Esophagus muscularis mucosa (tissue), 4 donors: Measurements from ENCODE around the gene FLACC1. TPM values are rescaled to one million over a fixed set of nuclear protein-coding genes. Genes with fewer than 3 reads are reported as not detected.
"Not testable (repeated sequence)": the region's sequence is repeated elsewhere in the genome, so short reads cannot be mapped to it uniquely, and the experiment has no call there.

ENCODE experiments used
- DNase-seq: peaks from one replicate; pipeline ENCODE4 v3.0.0-alpha.2; 2017; ENCODE audit errors: extremely low spot score
- H3K27ac ChIP-seq, 4 donors: fragments of 200-600 bp; sonication (generic); replicated peaks in 1 of 4; 1 replicate in 3 of 4; 2 replicates in 1 of 4; pipeline ENCODE4 v1.5.1; 2016 to 2019; ENCODE audit warnings: mild to moderate bottlenecking in 1 of 4
- H3K27me3 ChIP-seq, 4 donors: fragments of 200-600 bp; sonication (generic); one replicate each; pipeline versions ENCODE4 v1.5.1 to v1.6.0; 2016 to 2019
- H3K36me3 ChIP-seq, 4 donors: fragments of 200-600 bp; sonication (generic); one replicate each; pipeline ENCODE4 v1.5.1; 2016 to 2019
- H3K4me1 ChIP-seq, 4 donors: fragments of 200-600 bp; sonication (generic); one replicate each; pipeline ENCODE4 v1.5.1; 2016 to 2019
- H3K4me3 ChIP-seq, 4 donors: fragments of 200-600 bp; sonication (generic); 1 replicate in 2 of 4; 2 replicates in 2 of 4; pipeline ENCODE4 v1.5.1; 2016 to 2019; ENCODE audit warnings: mild to moderate bottlenecking in 4 of 4, moderate library complexity in 1 of 4
- H3K9me3 ChIP-seq, 4 donors: fragments of 200-600 bp; sonication (generic); 1 replicate in 3 of 4; 2 replicates in 1 of 4; pipeline ENCODE4 v1.5.1; 2016 to 2019
- CTCF ChIP-seq, 3 experiments: fragments of 200-600 bp in 2 of 3; fragments of 450-650 bp in 1 of 3; sonication (generic) in 2 of 3; IDR thresholded peaks; one replicate each; pipeline ENCODE4 v1.5.1; 2017 to 2019; ENCODE audit warnings: antibody characterized with exemption in 3 of 3, mild to moderate bottlenecking in 2 of 3, moderate library complexity in 1 of 3
- EP300 ChIP-seq: sonication (generic); formaldehyde crosslinking; IDR thresholded peaks from one replicate; pipeline ENCODE4 v1.6.1; 2017; ENCODE audit warnings: antibody characterized with exemption
- POLR2A ChIP-seq: fragments of 450-650 bp; IDR thresholded peaks from one replicate; pipeline ENCODE4 v1.6.1; 2017; ENCODE audit warnings: antibody characterized with exemption, moderate library complexity, mild to moderate bottlenecking, low read depth
- POLR2AphosphoS5 ChIP-seq, 2 donors: sonication (generic); formaldehyde crosslinking; IDR thresholded peaks; one replicate each; pipeline ENCODE4 v1.6.1; 2017; ENCODE audit warnings: antibody characterized with exemption in 2 of 2
- whole genome bisulfite sequencing: methylation state at CpG from one replicate; pipeline ENCODE4 v1.1.5; 2018; 5-methylcytosine and 5-hydroxymethylcytosine counted together
- intact Hi-C: fragments of 100-400 bp; cut with DNase I; formaldehyde crosslinking; loops from one replicate; pipeline ENCODE4 v1.15.1; 2023
- total RNA-seq, 4 donors: library from RNA; depleted of rRNA; stranded (reverse); fragments of >200 nt; gene quantifications; one replicate each; pipeline versions ENCODE4 v1.1.0 to v1.2.1, GENCODE V29; 2016

Gene FLACC1
- total RNA-seq, 4 donors from 2014 or later = 1.2 to 5.1 (median 4.2) TPM

- intact Hi-C loops = no loop called here
- 75% methylated on average over 5 of the region's 5 CpGs for WGBS
- Histone ChIP-seq H3K27me3 (no peaks in the 10 kb centered on the region), H3K9me3 (no peaks in the 10 kb centered on the region), H3K27ac (no peak overlapping the region), H3K4me3 (no peak overlapping the region), H3K4me1 (no peaks in the 10 kb centered on the region), H3K36me3 (peaks cover 20 to 71% (median 49%) of the 10 kb centered on the region in 4 donors)
- TF ChIP-seq POLR2AphosphoS5 (IDR thresholded peaks at IDR 0.05) (peak in 1 of 2 donors; percentile 58), CTCF (IDR thresholded peaks at IDR 0.05) (no peak)
- DNase-seq = no peak
Measured at GRCh38 chr2:201378496-201379397, 21.6 kb upstream of the FLACC1 start.

- Histone ChIP-seq H3K4me3 (no peak overlapping the region), H3K27ac (no peak overlapping the region), H3K36me3 (peaks cover 8 to 56% (median 37%) of the 10 kb centered on the region in 4 donors), H3K27me3 (no peaks in the 10 kb centered on the region), H3K4me1 (no peaks in the 10 kb centered on the region), H3K9me3 (no peaks in the 10 kb centered on the region)
- intact Hi-C loops = no loop called here
- DNase-seq = no peak
- 100% methylated on average over 3 of the region's 3 CpGs for WGBS
- TF ChIP-seq EP300 = no peak
- no peak for TF ChIP-seq CTCF (IDR thresholded peaks at IDR 0.05)
- TF ChIP-seq POLR2A = no peak
- TF ChIP-seq POLR2AphosphoS5 (IDR thresholded peaks at IDR 0.05) = no peak
Measured at GRCh38 chr2:201377218-201377617, 20.1 kb upstream of the FLACC1 start.

GRCh38 chr2:201369775-201370174, 12.6 kb upstream of the FLACC1 start:
- 93% methylated on average over 8 of the region's 11 CpGs for WGBS
- peaks cover 0 to 14% (median 0%) of the 10 kb centered on the region in 4 donors for H3K9me3 ChIP-seq
- H3K4me1 ChIP-seq = no peaks in the 10 kb centered on the region
- TF ChIP-seq EP300 (no peak), POLR2A (no peak), CTCF (IDR thresholded peaks at IDR 0.05) (no peak), POLR2AphosphoS5 (IDR thresholded peaks at IDR 0.05) (no peak)
- DNase-seq = no peak
- intact Hi-C loops = no loop called here
- H3K36me3 ChIP-seq = peaks cover 8 to 17% (median 16%) of the 10 kb centered on the region in 4 donors
- H3K27ac ChIP-seq = no peak overlapping the region
- no peaks in the 10 kb centered on the region for H3K27me3 ChIP-seq
- no peak overlapping the region for H3K4me3 ChIP-seq

- H3K27me3 ChIP-seq, H3K27ac ChIP-seq, DNase-seq, H3K4me3 ChIP-seq, intact Hi-C loops, H3K4me1 ChIP-seq: not testable (repeated sequence)
- WGBS = 98% methylated on average over 8 of the region's 8 CpGs
- Histone ChIP-seq H3K9me3 (peaks cover 0 to 14% (median 0%) of the 10 kb centered on the region in 4 donors), H3K36me3 (peaks cover 8 to 17% (median 16%) of the 10 kb centered on the region in 4 donors)
Measured at GRCh38 chr2:201369318-201369717, 12.2 kb upstream of the FLACC1 start.

- no peak overlapping the region for H3K4me3 ChIP-seq
- no peak overlapping the region for H3K27ac ChIP-seq
- H3K27me3 ChIP-seq = no peaks in the 10 kb centered on the region
- intact Hi-C loops = no loop called here
- peaks cover 8 to 33% (median 30%) of the 10 kb centered on the region in 4 donors for H3K36me3 ChIP-seq
- DNase-seq = no peak
- H3K4me1 ChIP-seq = peaks cover 0 to 4% (median 0%) of the 10 kb centered on the region in 4 donors
- TF ChIP-seq CTCF (IDR thresholded peaks at IDR 0.05) (no peak), POLR2A (no peak), POLR2AphosphoS5 (IDR thresholded peaks at IDR 0.05) (no peak), EP300 (no peak)
- H3K9me3 ChIP-seq = peaks cover 0 to 14% (median 0%) of the 10 kb centered on the region in 4 donors
Measured at GRCh38 chr2:201366146-201366545, 9.0 kb upstream of the FLACC1 start.
